Cardiac septum (tissue), 1 donor: ENCODE measurements around the gene PRKCA. TPM values are rescaled to one million over a fixed set of nuclear protein-coding genes. Genes with fewer than 3 reads are reported as not detected.
"Not testable (repeated sequence)": the region's sequence is repeated elsewhere in the genome, so short reads cannot be mapped to it uniquely, and the experiment has no call there.

Source experiments
- DNase-seq: peaks from one replicate; pipeline ENCODE4 v3.0.0-alpha.2; 2020; ENCODE audit warnings: low spot score
- intact Hi-C: fragments of 100-400 bp; cut with DNase I; formaldehyde crosslinking; loops from one replicate; pipeline ENCODE4 v1.14.0; 2022
- total RNA-seq: library from RNA; stranded (reverse); fragmentation: NEBNext Ultra II Directional; extraction: Animal tissue kit (Norgen Biotek cat#: 25700); gene quantifications from one replicate; pipeline ENCODE4 v1.2.1, GENCODE V29; 2021
- donor health status: DM: no; HTN: no; CAD: no.

PRKCA gene
- total RNA-seq, 1 donor from 2014 or later: 15.0 TPM

DNA sequence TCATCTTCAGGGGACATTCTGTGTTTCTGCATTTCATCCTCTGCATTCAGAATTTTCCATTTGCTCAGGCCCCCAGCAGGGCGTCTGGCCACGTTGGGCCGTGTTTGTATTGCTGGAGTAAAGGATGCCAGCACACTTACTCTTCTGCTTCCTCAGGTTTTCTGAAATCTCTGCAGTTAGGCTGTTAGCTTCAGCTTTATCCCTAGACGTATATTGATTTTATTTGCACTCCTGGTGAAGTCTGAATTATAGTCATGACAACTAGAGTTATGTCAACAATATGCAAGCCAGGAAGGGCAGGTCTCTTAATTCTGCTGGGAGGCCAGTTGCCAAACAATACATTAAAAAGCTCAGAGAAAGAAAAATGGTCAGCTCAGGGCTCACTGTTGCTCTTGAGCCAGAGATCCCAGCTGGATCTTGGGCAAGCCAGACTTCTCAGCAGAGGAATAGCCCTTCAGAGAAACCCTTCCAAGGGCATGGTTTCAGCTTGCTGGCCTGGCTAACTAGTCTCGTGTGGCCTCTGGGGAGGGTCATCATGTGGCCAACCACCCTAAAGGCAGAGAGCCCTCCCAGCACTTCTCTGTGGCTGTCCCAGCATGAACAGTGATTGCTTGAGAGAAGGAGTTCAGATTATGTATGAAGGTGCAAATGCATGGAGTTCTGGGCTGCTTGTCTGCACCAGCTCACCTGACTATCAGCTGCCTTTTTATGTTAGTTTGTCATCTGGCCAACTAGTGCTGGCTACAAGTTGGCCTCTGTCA is 422.3 kb downstream of the PRKCA start:
- intact Hi-C loops: no loop called here
- no peak for DNase-seq

DNA sequence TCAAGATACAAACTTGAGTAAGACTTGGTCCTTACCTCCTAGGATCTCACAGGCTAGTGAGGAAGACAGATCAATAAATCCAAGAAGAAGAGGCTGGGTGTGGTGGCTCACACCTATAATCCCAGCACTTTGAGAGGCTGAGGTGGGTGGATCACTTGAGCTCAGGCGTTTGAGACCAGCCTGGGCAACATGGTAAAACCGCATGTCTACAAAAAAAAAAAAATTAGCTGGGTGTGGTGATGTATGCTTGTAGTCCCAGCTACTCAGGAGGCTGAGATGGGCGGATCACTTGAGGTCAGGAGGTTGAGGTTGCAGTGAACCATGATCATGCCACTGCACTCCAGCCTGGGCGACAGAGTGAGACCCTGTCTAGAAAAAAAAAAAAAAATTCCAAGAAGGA is 423.0 kb downstream of the PRKCA start:
- intact Hi-C loops, DNase-seq: not testable (repeated sequence)

DNA sequence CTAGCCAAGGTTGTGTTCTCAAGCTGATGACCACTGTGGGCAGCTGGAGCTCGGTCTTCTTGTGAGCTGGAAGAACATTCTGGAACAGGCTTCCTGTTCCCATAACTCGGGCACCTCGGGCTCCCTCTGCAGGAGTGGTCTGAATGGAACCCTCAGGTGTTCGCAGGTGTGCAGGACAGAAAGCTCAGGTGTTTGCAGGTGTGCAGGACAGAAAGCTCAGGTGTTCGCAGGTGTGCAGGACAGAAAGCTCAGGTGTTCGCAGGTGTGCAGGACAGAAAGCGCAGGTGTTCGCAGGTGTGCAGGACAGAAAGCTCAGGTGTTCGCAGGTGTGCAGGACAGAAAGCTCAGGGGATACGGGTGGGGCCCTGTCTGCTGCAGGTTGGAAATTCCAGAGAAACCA is 423.5 kb downstream of the PRKCA start:
- DNase-seq: no peak
- intact Hi-C loops: no loop called here

DNA sequence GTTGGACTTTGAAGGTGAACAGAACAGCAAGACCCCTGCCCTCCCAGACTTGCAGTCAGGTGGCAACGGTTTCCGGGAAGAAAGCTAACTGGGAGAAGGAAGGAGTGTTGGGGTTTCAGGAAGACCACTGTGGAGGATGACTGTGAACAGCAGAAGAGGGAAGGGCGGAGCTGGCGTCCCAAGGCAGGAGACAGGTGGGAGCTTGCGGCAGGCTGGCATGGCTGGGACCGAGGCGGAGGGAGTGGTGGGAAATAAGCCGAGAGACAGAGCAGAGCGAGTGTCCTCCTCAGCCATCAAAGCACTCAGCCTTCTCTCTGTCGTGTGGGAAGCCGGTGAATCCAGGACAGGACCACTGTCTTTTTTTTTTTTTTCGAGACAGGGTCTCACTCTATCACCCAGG is 424.0 kb downstream of the PRKCA start:
- no peak for DNase-seq
- intact Hi-C loops: no loop called here

DNA sequence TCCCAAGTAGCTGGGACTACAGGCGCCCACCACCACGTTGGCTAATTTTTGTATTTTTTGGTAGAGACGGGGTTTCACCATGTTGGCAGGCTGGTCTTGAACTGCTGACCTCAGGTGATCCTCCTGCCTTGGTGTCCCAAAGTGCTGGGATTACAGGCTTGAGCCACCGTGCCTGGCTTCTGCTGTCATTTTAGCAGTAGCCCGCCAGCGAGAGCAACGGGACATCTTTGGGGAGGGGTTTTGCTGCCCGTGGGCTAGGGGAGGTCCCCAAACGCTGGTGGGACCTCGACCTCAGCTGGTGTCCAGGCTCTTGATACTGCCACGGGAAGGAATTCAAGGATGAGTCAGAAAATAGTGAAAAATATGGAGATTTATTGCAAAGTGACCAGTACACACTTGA is 424.4 kb downstream of the PRKCA start:
- intact Hi-C loops: no loop called here
- no peak for DNase-seq

DNA sequence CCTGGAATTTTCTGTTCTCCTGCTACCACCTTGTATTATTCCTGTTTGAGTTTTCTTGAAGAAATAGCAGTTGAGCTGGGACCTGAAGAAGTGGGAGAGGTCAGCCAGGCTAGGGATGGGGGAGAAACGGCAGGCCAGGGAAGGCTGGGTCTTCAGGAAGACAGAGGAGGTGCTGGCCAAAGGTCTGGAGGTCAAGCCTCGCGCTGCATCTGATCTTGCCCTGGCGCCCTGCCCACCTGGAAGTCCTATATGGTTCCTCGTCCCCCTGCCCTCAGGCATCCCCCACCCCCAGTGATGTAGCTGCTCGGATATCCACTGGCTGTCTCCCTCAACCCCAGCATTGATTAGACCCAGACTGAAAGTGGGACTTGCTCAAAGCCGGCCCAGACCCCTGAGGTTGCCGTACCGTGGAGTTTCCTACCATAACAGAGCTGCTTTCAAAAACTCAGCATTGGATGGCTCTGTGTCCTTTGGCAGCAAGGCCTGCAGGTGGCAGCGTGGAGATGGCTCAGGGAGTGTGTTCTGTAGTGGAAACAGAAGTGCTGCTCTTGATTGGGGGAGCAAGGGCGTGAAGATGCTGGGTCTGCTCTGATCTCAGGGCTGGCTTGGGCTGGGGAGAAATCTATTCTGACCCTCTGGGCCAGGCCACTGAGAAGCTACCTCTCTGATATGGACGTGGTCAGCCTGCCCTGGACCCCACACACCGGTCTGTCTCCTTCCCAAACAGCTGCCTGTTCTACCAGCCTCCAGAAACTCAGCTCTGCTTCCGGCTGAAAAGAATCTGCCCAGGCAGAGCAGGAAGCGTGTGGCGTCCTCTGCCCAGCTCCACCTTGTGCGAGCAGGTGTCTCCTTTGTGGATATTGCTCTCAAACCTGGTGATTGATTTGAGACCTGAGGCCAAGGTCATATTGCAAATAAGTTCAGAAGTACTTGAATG is 425.5 kb downstream of the PRKCA start:
- no peak for DNase-seq
- intact Hi-C loops: loop anchor here (2.0 kb wide), 1 partner anchor 179 kb away; no protein-coding TSS in a partner anchor

DNA sequence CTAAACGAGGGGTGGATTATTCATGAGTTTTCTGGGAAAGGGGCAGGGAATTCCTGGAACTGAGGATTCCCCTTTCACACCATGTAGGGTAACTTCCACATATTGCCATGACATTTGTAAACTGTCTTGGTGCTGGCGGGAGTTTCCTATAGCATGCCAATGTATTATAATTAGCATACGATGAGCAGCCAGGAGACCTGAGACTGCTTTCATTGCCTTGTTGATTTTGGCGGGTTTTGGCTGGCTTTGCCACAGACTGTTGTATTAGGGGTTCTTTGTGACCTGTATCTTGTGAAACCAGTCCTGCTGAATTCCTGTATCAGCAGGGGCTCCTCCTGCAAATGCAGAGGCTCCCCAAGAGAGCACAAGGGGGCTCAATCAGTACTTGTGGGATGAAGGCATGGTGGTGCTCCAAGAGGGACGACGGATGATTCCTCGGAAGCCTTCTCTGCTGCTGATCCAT is 428.1 kb downstream of the PRKCA start:
- intact Hi-C loops: no loop called here
- DNase-seq: no peak

DNA sequence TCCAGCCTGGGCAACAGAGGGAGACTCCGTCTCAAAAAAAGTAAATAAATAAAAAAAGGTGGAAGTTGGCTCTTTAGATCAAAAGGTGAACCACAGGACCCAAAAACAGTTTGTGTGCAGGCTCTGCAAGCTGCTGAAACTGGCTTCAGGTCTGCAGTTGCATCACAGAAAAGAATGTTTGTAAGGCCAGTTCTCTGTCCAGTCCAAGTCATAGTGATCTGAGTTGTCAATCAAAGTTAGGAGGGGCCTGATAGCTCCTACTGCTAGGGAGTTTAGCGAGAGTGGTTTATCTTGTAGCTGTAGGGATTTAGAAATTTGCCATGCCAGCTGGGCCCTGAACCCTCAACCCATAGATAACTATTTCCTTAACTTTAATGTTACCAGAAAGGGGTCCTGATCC is 431.3 kb downstream of the PRKCA start:
- intact Hi-C loops: no loop called here
- DNase-seq: no peak

DNA sequence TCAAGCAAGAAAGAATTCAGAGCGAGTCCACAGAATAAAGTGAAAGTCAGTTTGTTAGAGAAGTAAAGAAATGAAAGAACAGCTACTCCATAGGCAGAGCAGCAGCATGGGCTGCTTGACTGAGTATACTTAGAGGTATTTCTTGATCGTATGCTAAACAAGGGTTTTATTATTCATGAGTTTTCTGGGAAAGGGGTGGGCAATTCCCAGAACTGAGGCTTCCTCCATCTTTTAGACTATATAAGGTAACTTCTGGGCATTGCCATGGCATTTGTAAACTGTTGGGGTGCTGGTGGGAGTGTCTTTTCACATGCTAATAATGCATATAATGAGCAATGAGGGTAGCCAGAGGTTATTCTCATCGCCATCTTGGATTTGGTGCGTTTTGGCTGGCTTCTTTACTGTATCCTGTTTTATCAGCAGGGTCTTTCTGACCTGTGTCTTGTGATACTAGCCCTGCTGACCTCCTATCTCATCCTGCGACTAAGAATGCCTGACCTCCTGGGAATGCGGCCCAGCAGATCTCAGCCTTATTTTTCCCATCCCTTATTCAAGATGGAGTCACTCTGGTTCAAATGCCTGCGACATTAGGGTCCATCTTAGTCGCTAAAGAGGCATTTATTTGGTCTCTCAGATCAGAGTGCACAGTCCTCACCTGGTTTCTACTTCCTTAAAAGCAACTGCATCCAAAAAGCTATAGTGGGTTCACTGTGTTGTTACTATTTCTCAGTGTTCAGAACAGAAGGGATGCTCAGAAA is 432.0 kb downstream of the PRKCA start:
- DNase-seq: no peak
- intact Hi-C loops: no loop called here

DNA sequence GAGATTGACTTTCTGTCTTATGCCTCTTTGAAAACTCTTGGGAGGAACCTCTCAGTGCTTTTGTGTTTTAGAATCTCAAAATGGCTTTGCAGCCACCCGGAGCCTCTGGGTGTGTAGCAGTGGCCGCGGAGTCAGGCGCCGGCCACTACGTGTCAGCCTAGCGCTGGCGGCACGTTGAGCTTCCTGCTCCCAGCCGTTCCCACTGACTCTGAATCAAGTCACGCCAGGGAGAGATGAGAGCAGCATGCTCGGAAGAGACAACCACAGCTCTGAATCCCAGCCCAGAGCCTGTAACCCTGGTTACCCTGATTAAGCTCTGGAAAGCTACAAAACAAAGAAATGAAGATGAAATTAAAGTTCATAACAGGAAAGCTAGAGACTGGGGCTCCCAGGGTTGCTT is 435.1 kb downstream of the PRKCA start:
- intact Hi-C loops: no loop called here
- DNase-seq: peak; percentile 77

DNA sequence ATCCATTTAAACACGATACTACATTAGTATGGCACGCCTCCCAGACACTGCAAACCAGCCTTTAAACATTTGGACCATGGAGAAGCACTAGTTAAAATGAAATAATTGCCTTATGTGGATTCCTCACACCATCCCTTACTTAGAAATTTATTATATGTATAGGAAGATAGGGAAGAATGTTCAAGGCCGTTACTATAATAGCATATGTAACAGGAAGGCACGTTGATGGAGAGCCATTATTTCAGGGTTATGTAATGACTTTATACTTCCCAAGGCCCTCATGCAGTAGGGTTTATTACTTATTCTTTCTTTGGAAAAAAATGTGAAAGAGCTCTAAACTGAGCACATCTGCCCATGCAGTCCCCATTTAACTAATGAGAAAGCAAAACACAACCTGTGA is 435.9 kb downstream of the PRKCA start:
- DNase-seq: no peak
- intact Hi-C loops: no loop called here

DNA sequence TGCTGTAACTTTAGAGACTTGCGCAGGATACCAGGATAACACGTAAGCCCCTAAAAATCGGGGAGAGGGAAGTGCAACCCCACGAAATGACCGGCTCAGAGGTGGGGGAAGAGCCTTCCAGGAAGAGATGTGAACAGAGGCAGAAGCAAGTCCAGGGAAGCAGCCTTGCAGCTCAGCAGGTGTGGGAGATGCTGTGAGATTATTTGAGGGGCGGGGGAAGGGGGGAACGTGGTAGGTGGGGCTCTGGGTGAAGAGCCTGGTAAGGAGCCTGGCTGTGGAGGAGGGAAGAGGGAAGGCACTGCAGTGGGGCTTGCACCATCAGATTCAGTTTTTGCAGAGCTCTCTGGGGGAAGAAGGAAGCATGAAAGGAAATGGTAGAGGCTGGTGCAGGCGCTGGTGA is 437.1 kb downstream of the PRKCA start:
- intact Hi-C loops: no loop called here
- no peak for DNase-seq

DNA sequence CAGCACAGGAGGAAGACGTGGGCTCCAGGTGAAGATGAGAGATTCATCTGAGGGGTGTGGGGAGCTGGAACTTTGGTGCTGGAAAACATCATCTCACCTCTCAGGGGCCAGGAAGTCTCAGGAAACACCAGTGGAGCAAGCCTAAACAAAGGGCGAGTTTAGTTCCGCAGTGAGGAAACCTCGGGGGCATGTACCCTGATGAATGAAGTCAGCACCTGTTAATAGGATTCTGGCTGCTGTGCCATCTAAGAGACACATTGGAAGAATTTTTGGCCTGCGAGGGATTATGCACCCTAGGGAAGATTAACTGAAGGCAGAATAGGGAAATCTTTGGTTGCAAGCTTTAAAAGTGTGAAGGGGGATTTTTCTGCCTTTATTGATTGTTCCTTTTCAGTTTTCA is 437.8 kb downstream of the PRKCA start:
- DNase-seq: no peak
- intact Hi-C loops: no loop called here

DNA sequence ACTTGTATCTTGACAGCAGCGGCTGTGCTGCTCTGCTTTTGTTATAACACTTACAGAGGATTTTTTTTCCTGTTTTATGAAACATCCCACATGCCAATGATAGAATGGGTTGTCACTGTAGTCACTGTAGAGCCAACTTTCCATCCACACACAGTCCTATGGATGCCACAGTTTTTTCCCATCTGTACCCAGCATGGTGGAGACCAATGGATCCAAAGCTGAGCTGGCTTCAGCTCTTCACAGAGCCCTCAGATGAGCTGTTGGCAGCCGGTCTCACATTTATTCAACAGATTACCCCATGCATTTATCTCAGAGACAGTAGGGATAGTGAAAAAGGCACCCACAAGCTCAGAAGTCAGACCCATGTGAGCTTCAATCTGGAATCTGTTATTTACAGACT is 441.1 kb downstream of the PRKCA start:
- intact Hi-C loops: no loop called here
- DNase-seq: no peak

DNA sequence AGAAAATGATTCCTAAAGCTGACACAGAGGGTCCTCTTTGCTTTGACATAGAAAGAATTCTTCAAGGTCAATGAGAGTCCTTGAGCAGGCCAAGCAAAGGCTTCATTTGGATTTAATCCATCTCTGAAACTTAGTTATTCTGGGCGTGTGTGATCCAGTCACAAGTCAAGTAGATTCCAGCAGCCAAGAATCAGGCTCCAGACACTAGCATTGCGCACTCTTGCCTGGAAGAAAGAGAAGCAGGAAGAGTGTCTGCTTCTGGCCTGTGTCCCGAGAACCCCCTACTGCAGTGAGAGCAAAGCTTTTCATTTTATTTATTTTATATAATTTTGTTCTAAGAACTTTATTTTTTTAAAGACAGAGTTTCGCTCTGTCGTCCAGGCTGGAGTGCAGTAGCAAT is 444.3 kb downstream of the PRKCA start:
- intact Hi-C loops: no loop called here
- DNase-seq: no peak

DNA sequence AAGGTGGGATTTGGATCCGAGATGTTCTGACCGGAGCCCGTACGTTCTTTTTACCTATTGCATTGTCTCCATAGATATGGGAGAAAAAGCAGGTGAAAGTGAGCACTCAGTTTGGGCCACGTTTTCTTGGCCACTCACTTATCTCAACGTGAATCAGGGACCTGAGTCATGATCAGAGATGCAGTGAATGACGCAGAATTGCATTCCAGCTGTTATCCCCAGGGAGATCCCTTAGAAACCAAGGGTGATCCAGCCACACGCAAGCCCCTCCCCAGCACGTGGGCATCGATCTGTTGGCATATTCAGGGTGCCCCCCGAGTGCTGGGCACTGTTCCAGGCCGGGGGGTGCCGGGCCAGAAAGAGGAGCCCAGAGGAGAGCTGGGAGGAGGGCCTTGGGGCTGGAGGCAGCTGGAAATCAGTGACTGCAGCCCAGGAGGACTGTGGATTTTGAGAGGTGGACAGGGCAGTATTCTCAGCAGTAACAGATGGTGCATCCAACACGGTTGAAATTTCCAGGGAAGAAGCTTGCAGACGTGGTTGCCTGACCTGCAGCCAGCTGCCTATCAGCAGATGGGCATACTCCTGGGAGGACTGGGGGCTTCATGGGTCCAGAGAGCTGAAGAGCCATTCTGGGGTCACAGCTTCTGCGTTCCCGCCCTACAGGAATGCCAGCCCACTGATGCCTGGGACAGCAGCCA is 445.3 kb downstream of the PRKCA start:
- intact Hi-C loops: no loop called here
- no peak for DNase-seq

DNA sequence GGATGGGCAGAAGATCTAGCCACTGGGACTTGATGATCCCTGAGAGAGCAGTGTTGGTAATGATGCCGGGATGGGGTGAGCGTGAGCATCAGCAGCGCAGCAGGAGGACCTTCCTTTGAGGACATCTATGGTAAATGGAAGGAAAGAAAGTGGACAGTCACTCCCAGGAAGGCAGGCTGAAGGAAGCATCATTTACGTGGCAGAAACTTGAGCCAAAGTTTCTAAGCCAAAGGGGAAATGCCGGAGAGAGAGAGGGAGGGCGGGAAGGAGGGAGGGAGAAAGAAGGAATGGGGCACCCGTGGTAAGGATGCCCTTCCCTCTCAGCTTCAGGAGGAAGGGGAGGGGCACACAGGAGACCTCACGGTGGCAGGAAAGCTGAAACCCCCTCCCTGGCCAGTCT is 446.2 kb downstream of the PRKCA start:
- DNase-seq: no peak
- intact Hi-C loops: no loop called here

DNA sequence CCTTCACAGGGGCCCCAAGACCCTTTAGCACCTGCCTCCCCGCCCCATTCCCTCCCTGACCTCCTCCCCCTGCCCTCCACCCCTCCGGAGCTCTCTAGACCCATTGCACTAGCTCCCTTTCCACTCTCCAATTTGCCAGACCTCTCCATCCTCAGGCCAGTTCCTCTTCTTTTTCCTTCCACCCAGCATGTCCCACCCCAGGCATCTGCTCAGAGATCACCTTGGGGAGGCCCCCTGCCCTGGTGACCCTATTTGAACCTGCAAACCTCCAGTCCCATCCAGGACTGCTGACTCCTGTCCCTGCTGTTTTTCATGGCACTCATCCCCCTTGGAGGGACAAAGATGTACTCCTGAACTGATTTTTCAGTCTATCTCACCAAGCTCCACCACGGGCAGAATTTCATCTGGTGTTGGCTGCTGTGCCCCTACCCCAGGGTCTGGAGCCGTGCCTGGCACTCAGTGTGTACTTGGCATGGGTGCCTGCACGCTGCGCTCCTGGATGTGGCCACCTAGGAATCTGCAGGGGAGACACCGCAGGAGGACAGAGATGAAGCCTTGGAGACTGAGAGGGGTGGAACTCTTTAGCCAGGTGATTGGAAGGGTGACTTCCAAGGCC is 446.9 kb downstream of the PRKCA start:
- intact Hi-C loops: no loop called here
- DNase-seq: no peak

DNA sequence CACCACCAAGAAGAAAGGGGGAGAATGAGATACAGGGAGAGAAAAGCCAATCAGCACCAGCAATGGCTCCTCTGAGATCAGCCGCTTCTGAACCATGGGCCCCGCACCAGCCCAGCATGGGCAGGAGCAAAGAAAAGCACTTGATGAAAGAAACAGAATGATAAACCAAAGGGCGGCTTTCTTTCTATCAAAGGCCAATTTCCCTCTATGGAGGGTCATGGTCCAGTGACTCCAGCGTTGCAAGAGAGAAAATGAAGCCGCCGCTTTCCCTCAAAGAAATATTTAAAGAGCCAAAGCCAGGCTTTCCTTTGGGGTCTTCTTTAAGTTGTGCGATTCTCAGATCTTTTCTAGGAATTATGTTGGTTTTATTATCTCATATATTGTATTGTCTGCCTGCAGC is 447.7 kb downstream of the PRKCA start:
- intact Hi-C loops: no loop called here
- no peak for DNase-seq
